ENCODE results near the gene EXOC3L4.

Gene EXOC3L4

GRCh38 chr14:103065861-103066260 lies 28.7 kb upstream of the EXOC3L4 start:
- TF ChIP-seq CTCF (IDR thresholded peaks at IDR 0.05; ENCODE audit: extremely low read depth, missing control alignments), result no peak
- DNase-seq (ENCODE audit: low spot score), result no peak

GRCh38 chr14:103066399-103066798 lies 28.1 kb upstream of the EXOC3L4 start:
- TF ChIP-seq CTCF (IDR thresholded peaks at IDR 0.05; ENCODE audit: extremely low read depth, missing control alignments), result no peak
- DNase-seq (ENCODE audit: low spot score), result no peak

- no peak for TF ChIP-seq CTCF (IDR thresholded peaks at IDR 0.05; ENCODE audit: extremely low read depth, missing control alignments)
- DNase-seq (ENCODE audit: low spot score), result no peak
These were observed 27.1 kb upstream of the EXOC3L4 start for GRCh38 chr14:103067231-103067954.

- no peak for DNase-seq (ENCODE audit: low spot score)
- TF ChIP-seq CTCF (IDR thresholded peaks at IDR 0.05; ENCODE audit: extremely low read depth, missing control alignments), result no peak
These were observed 26.0 kb upstream of the EXOC3L4 start for GRCh38 chr14:103068351-103069073.

- TF ChIP-seq CTCF (IDR thresholded peaks at IDR 0.05; ENCODE audit: extremely low read depth, missing control alignments), result no peak
- no peak for DNase-seq (ENCODE audit: low spot score)
These were observed 24.2 kb upstream of the EXOC3L4 start for GRCh38 chr14:103070263-103070885.

- no peak for DNase-seq (ENCODE audit: low spot score)
- TF ChIP-seq CTCF (IDR thresholded peaks at IDR 0.05; ENCODE audit: extremely low read depth, missing control alignments), result no peak
These were observed 23.5 kb upstream of the EXOC3L4 start for GRCh38 chr14:103070971-103071542.
